Right ventricle myocardium inferior (tissue), 1 donor: Measurements from ENCODE around the gene ARHGAP28. TPM values are rescaled to one million over a fixed set of nuclear protein-coding genes. Genes with fewer than 3 reads are reported as not detected.
"Not testable (repeated sequence)": the region's sequence is repeated elsewhere in the genome, so short reads cannot be mapped to it uniquely, and the experiment has no call there.

Experiments used
- ATAC-seq: fragments of 200-7000 bp; cut with Tn5 transposase; one replicate; pipeline ENCODE4 v1.9.1; 2020; ENCODE audit warnings: mild to moderate bottlenecking, moderate library complexity
- DNase-seq: peaks from one replicate; pipeline ENCODE4 v3.0.0; 2021; ENCODE audit errors: missing footprints
- intact Hi-C: fragments of 100-400 bp; cut with DNase I; formaldehyde crosslinking; loops from one replicate; pipeline ENCODE4 v1.11.0; 2022
- total RNA-seq: library from RNA; stranded (reverse); fragmentation: NEBNext Ultra II Directional; extraction: Animal tissue kit (Norgen Biotek cat#: 25700); gene quantifications from one replicate; pipeline ENCODE4 v1.2.1, GENCODE V29; 2021
- donor health status: DM: no; HTN: yes; CAD: no; lungs with severe emphysema.

Gene ARHGAP28
- total RNA-seq, 1 donor from 2014 or later = 1.1 TPM

DNA sequence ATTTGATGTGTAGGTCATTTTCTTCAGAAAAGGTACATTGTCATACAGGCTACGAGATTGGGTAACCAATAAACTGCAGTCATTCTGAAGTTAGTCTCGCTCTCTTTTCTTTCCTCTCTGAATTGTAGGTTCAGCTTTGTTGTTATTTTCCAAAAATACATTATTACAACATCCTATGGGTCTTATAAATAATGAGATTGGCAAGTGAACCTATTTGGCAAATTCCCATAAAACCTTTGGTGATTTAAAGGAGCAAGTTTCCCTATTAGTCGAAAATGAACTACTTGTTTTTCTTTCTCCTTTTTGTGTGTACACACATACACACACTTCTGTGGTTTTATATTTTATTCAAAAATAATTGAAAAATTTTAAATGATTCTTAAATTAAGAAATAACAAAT, 67.0 kb downstream of the ARHGAP28 start:
- intact Hi-C loops = no loop called here
- no peak for DNase-seq
- ATAC-seq = no peak

GRCh38 chr18:6797171-6797570, 67.7 kb downstream of the ARHGAP28 start:
- ATAC-seq (no peak), DNase-seq (no peak)
- intact Hi-C loops = no loop called here

DNA sequence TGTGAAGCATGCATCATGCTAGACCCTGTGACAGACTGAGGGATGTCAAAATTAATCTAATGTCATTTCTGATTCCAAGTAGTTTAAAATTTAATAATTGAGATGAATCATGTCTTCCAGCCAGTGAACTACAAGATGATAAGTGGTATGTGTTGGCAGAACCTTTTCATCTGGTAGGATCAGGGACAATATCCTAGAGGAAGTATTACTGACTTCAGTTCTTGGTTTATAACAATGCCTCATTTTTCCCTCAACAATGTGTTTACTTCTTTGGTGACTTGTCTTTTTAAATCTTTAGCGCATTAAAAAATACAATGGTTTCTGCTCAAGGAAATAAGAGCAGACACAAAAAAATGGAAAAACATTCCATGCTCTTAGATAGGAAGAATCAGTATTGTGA, 69.4 kb downstream of the ARHGAP28 start:
- ATAC-seq = no peak
- intact Hi-C loops = no loop called here
- no peak for DNase-seq

DNA sequence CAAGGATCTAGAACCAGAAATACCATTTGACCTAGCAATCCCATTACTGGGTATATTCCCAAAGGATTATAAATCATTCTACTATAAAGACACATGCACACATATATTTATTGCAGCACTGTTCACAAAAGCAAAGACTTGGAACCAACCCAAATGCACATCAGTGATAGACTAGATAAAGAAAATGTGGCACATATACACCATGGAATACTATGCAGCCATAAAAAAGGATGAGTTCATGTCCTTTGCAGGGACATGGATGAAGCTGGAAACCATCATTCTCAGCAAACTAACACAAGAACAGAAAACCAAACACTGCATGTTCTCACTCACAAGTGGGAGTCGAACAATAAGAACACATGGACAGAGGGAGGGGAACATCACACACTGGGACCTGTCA, 70.8 kb downstream of the ARHGAP28 start:
- DNase-seq, intact Hi-C loops, ATAC-seq: not testable (repeated sequence)

- DNase-seq (no peak), ATAC-seq (no peak)
- intact Hi-C loops = no loop called here
These were observed 78.2 kb downstream of the ARHGAP28 start for GRCh38 chr18:6807515-6808257.

GRCh38 chr18:6810191-6810590, 80.7 kb downstream of the ARHGAP28 start:
- intact Hi-C loops = no loop called here
- DNase-seq = no peak
- no peak for ATAC-seq

DNA sequence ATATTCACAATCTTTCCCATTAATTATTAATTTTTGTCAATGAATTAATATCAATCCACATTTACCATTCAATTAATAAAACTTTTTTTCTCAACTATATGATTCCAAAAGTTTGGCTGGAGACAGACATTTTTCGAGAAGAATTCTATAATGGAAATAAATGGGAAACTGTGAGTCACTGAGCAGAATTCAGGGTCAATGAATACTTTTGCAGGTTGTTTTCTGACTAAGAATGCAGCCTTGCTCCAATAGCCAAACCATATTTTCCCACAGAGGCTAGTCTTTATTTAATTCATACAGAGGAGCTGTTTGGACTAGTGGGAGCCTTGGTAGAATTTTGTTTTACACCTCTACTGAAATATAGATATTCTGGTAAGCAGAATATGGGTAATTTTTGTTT, 82.3 kb downstream of the ARHGAP28 start:
- intact Hi-C loops = no loop called here
- DNase-seq (no peak), ATAC-seq (no peak)

DNA sequence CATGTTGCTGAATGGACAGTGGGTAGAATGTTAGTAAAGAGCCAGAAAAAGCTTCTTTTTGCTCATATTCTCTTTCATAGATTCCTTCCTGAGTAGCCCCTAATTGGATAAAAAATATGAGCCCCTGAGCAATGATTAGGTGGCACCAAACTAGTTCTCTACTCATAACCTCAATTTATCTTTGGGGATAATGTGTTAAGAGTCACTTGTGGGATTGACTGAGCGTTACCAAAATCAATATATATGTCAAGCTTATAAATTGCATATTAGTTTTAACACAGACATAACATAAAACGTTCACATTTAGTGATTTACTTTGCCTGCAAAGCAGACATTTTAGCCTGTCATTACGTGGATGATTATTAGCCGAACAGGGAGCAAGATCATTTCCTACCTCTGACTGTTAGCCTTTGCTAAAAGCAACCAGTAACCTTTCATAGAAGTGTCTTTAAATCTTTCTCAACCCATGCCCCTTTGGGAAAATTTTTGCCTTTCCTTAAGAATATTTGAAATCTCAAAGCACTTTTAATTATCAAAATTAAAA, 85.4 kb downstream of the ARHGAP28 start:
- DNase-seq (no peak), ATAC-seq (no peak)
- intact Hi-C loops = no loop called here

DNA sequence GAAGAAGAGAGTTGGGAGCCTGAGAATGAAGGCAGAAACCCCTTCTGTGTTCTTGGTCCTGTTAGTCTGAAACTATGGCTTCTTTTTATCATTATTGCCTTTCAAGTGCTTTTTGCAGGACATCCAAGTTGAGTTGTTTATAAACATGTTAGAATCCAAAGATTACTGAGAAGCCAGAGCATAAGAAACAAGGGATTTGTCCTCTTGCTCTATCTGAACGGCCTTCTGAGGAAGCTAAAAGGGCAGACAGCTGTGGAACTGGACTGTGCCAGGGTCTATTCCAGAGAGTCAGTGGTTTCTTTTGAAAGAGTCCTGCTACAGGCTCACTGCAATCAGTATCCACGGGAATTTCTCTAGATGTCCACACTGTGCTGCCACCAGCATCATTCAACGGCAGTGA, 86.6 kb downstream of the ARHGAP28 start:
- no peak for DNase-seq
- no peak for ATAC-seq
- intact Hi-C loops = no loop called here

- ATAC-seq = no peak
- DNase-seq = no peak
- intact Hi-C loops = no loop called here
These were observed 89.8 kb downstream of the ARHGAP28 start for GRCh38 chr18:6819332-6819731.

GRCh38 chr18:6820314-6820713, 90.8 kb downstream of the ARHGAP28 start:
- DNase-seq (no peak), ATAC-seq (no peak)
- intact Hi-C loops = no loop called here

DNA sequence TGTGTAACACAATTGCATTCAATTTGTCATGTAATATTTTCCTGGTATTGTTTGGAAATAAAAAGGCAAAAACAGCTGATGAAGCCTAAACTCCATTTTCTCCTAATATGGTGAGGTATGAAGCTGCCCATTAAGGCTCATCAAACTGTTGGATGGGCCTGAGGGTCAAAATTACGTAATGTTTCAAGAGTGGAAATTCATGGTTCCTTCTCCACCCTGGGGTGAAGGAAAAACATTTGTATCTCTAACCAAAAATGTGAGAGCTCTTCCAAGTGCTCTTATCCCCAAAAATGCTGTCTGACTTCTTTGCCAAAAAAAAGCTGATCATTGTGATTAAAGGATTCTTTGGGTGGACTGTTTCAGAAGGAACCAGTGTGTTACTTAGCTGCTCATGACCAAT, 91.8 kb downstream of the ARHGAP28 start:
- DNase-seq (no peak), ATAC-seq (no peak)
- intact Hi-C loops = no loop called here

DNA sequence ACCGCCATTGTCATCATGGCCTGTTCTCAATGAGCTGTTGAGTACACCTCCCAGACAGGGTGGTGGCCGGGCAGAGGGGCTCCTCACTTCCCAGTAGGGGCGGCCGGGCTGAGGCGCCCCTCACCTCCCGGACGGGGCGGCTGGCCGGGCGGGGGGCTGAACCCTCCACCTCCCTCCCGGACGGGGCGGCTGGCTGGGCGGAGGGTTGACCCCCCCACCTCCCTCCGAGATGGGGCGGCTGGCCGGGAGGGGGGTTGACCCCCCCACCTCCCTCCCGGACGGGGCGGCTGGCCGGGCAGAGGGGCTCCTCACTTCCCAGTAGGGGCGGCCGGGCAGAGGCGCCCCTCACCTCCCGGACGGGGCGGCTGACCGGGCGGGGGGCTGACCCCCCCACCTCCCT, 97.6 kb downstream of the ARHGAP28 start:
- not testable (repeated sequence) for DNase-seq

DNA sequence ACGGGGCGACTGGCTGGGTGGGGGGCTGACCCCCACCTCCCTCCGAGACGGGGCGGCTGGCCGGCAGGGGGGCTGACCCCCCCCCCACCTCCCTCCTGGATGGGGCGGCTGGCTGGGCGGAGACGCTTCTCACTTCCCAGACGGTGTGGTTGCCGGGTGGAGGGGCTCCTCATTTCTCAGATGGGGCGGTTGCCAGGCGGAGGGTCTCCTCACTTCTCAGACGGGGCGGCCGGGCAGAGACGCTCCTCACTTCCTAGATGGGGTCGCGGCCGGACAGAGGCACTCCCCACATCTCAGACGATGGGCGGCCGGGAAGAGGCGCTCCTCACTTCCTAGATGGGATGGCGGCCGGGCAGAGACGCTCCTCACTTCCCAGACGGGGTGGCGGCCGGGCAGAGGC, 98.0 kb downstream of the ARHGAP28 start:
- not testable (repeated sequence) for ATAC-seq, DNase-seq

More for the DNA sequence above, 97.6 kb downstream of the ARHGAP28 start:
- intact Hi-C loops, ATAC-seq: not testable (repeated sequence)

GRCh38 chr18:6830916-6831315, 101.4 kb downstream of the ARHGAP28 start:
- intact Hi-C loops = no loop called here
- ATAC-seq (no peak), DNase-seq (no peak)

More for the DNA sequence above, 98.0 kb downstream of the ARHGAP28 start:
- intact Hi-C loops = not testable (repeated sequence)

DNA sequence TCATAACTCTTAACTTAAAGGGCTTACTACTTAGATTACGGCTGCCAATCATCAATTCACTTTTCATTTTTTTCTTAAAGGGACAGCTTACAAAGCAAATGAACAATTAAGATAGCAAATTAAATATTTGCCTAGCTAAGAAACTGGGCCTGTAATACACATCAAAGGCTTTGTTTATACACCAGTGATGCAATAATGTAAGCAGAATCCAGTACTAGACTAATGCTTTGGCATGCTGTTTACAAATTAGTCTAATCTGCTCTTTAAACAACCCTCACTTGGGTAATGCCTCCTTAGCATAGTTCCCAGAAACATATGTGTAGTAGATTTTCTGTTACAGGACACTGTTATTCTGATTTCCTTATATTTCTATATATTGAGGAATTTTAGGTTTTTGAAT, 105.8 kb downstream of the ARHGAP28 start:
- no peak for ATAC-seq
- intact Hi-C loops = no loop called here
- no peak for DNase-seq

GRCh38 chr18:6836331-6836730, 106.8 kb downstream of the ARHGAP28 start:
- DNase-seq = no peak
- ATAC-seq = no peak
- intact Hi-C loops = no loop called here

GRCh38 chr18:6837904-6838303, 108.4 kb downstream of the ARHGAP28 start:
- ATAC-seq (no peak), DNase-seq (no peak)
- intact Hi-C loops = no loop called here

DNA sequence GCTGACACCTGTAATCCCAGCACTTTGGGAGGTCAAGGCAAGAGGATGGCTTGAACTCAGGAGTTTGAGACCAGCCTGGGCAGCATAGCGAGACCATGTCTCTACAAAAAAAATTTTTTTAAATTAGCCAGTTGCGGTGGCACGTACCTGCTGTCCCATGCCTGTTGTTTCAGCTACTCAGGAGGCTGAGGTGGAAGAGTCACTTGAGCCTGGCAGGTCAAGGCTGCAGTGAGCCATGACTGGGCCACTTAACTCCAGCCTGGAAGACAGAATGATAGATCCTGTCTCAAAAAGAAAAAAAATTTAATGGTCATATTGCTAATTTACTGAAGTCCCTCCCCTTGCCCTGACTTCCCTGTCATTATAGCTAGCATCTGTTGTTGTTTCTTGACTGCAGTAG, 112.6 kb downstream of the ARHGAP28 start:
- ATAC-seq (no peak), DNase-seq (no peak)
- intact Hi-C loops = no loop called here

GRCh38 chr18:6843308-6843707, 113.8 kb downstream of the ARHGAP28 start:
- DNase-seq (no peak), ATAC-seq (no peak)
- intact Hi-C loops = no loop called here

- intact Hi-C loops, DNase-seq, ATAC-seq: not testable (repeated sequence)
These were observed 116.0 kb downstream of the ARHGAP28 start for GRCh38 chr18:6845521-6845920.
